Thyroid gland (tissue), 4 donors: ENCODE results near the gene CPLANE2. TPM values are rescaled to one million over a fixed set of nuclear protein-coding genes. Genes with fewer than 3 reads are reported as not detected.

Source experiments
- DNase-seq, 2 donors: peaks; one replicate each; pipeline ENCODE4 v3.0.0-alpha.2; 2019
- H3K27ac ChIP-seq, 3 donors: fragments of 200-600 bp; sonication (generic); 1 replicate in 2 of 3; 2 replicates in 1 of 3; pipeline ENCODE4 v1.5.1; 2016 to 2019; ENCODE audit warnings: mild to moderate bottlenecking in 1 of 3, moderate library complexity in 1 of 3
- H3K27me3 ChIP-seq: fragments of 200-600 bp; sonication (generic); one replicate; pipeline ENCODE4 v1.5.1; 2019
- H3K36me3 ChIP-seq, 2 donors: fragments of 200-600 bp; sonication (generic); one replicate each; pipeline ENCODE4 v1.5.1; 2016 to 2019
- H3K4me1 ChIP-seq, 2 donors: fragments of 200-600 bp; sonication (generic); one replicate each; pipeline ENCODE4 v1.5.1; 2017 to 2019
- H3K4me3 ChIP-seq, 3 donors: fragments of 200-600 bp; sonication (generic); replicated peaks in 1 of 3; 1 replicate in 2 of 3; 2 replicates in 1 of 3; pipeline ENCODE4 v1.5.1; 2016; ENCODE audit warnings: mild to moderate bottlenecking in 1 of 3
- H3K9me3 ChIP-seq: fragments of 200-600 bp; sonication (generic); one replicate; pipeline ENCODE4 v1.5.1; 2017
- POLR2A ChIP-seq, 2 donors: fragments of 450-650 bp; IDR thresholded peaks; one replicate each; pipeline ENCODE4 v1.6.1; 2017; ENCODE audit warnings: antibody characterized with exemption in 2 of 2, mild to moderate bottlenecking in 2 of 2, moderate library complexity in 1 of 2
- WGBS, 2 donors: methylation state at CpG; one replicate each; pipeline ENCODE4 v1.1.5; 2017; 5-methylcytosine and 5-hydroxymethylcytosine counted together
- intact Hi-C: fragments of 100-400 bp; cut with DNase I; formaldehyde crosslinking; loops from one replicate; pipeline ENCODE4 v1.15.1; 2023
- total RNA-seq, 4 donors: library from RNA; depleted of rRNA; stranded (reverse); fragments of >200 nt; gene quantifications; one replicate each; pipeline ENCODE4 v1.2.3, GENCODE V29; 2016
- TF ChIP-seq, protein P1 (sequence below), 6 experiments: fragments of 200-600 bp in 3 of 6; fragments of 450-650 bp in 3 of 6; sonication (generic) in 3 of 6; IDR thresholded peaks; one replicate each; pipeline ENCODE4 v1.5.1; 2016 to 2019; ENCODE audit warnings: antibody characterized with exemption in 6 of 6, mild to moderate bottlenecking in 2 of 6, inconsistent platforms in 1 of 6, moderate library complexity in 1 of 6

The CPLANE2 gene
- total RNA-seq, 4 donors from 2014 or later, result 4.3 to 21.8 (median 15.3) TPM

DNA sequence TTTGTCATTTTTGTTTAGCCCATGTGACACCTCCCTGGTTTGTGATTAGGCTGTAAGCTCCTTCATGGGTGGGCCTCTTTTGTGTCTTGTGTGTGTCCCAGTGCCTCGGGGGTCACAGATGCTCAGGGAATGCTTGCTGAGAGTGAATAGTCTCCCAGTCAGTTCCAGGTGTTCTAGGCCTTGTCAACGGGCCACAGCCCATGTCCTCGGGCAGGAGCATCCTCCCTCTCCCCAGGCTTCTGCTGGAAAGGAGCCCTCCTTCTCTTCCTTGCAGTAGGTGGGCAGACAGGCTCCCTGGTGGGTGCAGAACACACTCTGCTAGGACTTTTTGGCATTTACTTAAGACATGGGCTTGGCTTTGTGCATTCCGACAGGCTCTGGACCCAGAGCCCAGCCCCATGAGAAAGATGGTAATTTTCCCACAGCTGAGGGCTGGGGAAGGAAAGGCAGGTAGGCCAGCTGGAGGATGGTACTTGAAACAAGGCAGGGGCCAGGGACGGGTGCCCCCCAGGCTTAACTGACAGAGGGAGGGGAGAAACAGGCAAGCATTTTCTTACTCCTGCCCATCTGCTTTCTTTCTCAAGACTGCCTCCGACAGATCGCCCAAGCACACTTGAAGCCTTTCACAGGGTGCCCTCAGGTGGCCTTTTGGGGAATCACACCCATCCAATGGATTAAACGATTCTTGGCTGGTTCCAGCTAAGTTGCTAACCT lies 7.1 kb upstream of the CPLANE2 start:
- no peaks in the 10 kb centered on the region for H3K27me3 ChIP-seq
- intact Hi-C loops, result loop anchor here (5.0 to 10.0 kb wide), 2 partner anchors 111 to 162 kb away; partner anchors contain the start of gene FBXO42
- DNase-seq, result peak; percentile 83 to 87
- 20 to 35% methylated on average over 5 to 8 of the region's 8 CpGs for WGBS, 2 donors
- no peaks in the 10 kb centered on the region for H3K9me3 ChIP-seq
- peaks cover 3 to 4% of the 10 kb centered on the region in 2 donors for H3K36me3 ChIP-seq
- TF ChIP-seq, protein P1, sequence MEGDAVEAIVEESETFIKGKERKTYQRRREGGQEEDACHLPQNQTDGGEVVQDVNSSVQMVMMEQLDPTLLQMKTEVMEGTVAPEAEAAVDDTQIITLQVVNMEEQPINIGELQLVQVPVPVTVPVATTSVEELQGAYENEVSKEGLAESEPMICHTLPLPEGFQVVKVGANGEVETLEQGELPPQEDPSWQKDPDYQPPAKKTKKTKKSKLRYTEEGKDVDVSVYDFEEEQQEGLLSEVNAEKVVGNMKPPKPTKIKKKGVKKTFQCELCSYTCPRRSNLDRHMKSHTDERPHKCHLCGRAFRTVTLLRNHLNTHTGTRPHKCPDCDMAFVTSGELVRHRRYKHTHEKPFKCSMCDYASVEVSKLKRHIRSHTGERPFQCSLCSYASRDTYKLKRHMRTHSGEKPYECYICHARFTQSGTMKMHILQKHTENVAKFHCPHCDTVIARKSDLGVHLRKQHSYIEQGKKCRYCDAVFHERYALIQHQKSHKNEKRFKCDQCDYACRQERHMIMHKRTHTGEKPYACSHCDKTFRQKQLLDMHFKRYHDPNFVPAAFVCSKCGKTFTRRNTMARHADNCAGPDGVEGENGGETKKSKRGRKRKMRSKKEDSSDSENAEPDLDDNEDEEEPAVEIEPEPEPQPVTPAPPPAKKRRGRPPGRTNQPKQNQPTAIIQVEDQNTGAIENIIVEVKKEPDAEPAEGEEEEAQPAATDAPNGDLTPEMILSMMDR (IDR thresholded peaks at IDR 0.05), result peak; percentile 56 to 93 (median 86)
- TF ChIP-seq POLR2A (IDR thresholded peaks at IDR 0.05), result no peak
- no peak overlapping the region for H3K4me3 ChIP-seq
- H3K27ac ChIP-seq, result peak overlapping the region in 1 of 3 donors; percentile 45
- H3K4me1 ChIP-seq, result peaks cover 15 to 26% of the 10 kb centered on the region in 2 donors

DNA sequence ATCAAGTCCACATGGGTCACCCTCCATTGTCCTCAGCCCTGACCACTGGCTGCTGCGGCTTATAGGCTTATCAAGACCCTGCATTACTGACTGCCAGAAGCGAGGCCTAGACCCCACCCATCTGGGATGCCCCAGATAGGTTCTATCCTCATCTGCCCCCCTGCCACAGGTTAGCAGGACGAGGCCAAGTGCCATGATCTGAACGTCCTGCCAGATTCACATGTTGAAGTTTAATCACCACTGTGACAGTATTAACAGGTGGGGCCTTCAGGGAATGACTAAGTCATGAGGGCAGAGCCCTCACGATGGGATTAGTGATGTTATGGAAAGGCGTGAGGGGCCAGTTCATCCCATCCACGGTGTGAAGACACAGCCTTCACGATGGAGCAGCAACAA lies 6.2 kb upstream of the CPLANE2 start:
- intact Hi-C loops, result loop anchor here (5.0 to 10.0 kb wide), 2 partner anchors 112 to 161 kb away; partner anchors contain the start of gene FBXO42
- H3K27ac ChIP-seq, result no peak overlapping the region
- TF ChIP-seq, protein P1 (IDR thresholded peaks at IDR 0.05), result no peak
- TF ChIP-seq POLR2A (IDR thresholded peaks at IDR 0.05), result no peak
- WGBS, 2 donors, result 79 to 82% methylated on average over 8 of the region's 8 CpGs
- H3K9me3 ChIP-seq, result no peaks in the 10 kb centered on the region
- DNase-seq, result no peak
- H3K4me1 ChIP-seq, result peaks cover 8 to 17% of the 10 kb centered on the region in 2 donors
- H3K27me3 ChIP-seq, result no peaks in the 10 kb centered on the region
- H3K4me3 ChIP-seq, result no peak overlapping the region
- peaks cover 3 to 4% of the 10 kb centered on the region in 2 donors for H3K36me3 ChIP-seq

DNA sequence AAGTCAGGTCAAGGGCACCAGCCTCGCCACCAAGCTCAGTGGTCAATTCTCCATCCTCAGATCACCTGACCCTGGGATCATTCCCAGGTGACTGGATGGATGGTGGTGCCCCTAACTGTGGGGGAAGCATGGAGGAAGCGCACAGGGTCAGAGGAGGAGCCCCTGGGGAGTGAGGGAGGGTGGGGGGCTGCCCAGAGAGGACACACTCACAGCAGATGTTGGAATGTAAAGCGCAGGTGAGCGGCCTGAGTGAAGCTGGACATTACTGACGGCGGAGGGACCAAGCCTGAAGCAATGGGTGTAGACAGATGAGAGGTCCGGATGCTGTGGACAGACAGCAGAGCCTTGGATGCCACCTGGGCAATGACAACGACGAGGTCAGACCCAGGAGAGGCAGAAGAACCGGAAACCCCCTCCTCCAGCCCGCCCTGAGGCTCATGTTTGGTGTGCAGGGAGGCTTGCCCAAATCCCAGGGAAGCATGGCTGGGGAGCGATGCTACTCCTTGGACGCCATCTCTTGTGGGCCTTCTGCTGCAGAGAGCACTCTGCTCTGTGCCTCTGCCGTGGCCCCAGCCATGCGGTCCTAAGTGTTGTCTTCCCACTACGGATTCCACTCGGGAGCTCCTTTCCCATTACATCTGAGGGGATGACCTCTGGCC lies 5.7 kb upstream of the CPLANE2 start:
- H3K9me3 ChIP-seq, result no peaks in the 10 kb centered on the region
- no peak overlapping the region for H3K27ac ChIP-seq
- DNase-seq, result no peak
- TF ChIP-seq, protein P1 (IDR thresholded peaks at IDR 0.05), result no peak
- TF ChIP-seq POLR2A (IDR thresholded peaks at IDR 0.05), result no peak
- H3K4me3 ChIP-seq, result no peak overlapping the region
- H3K4me1 ChIP-seq, result peaks cover 3 to 14% of the 10 kb centered on the region in 2 donors
- no peaks in the 10 kb centered on the region for H3K27me3 ChIP-seq
- peaks cover 3 to 4% of the 10 kb centered on the region in 2 donors for H3K36me3 ChIP-seq
- intact Hi-C loops, result loop anchor here (5.0 to 10.0 kb wide), 2 partner anchors 112 to 160 kb away; partner anchors contain the start of gene FBXO42
- WGBS, 2 donors, result 83 to 85% methylated on average over 17 of the region's 17 CpGs

DNA sequence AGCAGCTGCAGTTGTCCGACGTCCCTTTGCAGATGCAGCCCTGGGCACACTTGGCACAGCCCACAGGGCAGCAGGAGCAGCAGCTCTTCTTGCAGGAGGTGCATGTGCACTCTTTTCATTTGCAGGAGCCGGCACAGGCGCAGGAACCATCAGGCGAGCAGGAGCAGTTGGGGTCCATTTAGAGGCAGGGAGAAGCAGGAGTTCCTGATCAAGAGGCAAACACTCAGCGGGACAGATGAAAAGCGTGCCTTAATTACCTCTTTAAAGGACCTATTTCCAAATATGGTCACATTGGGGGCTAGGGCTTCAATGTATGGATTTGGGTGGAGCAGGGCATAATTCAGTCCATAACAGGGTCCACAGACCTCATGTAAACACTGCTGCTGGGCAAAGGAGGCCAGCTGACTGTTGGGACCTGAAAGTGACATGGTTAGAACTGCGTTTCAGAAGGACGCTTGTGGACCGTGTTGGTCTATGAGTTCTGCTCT lies 4.3 kb upstream of the CPLANE2 start:
- intact Hi-C loops, result loop anchor here (5.0 to 10.0 kb wide), 2 partner anchors 114 to 159 kb away; partner anchors contain the start of gene FBXO42
- TF ChIP-seq POLR2A (IDR thresholded peaks at IDR 0.05), result no peak
- TF ChIP-seq, protein P1 (IDR thresholded peaks at IDR 0.05), result no peak
- H3K27ac ChIP-seq, result no peak overlapping the region
- H3K36me3 ChIP-seq, result no peaks in the 10 kb centered on the region
- H3K4me3 ChIP-seq, result no peak overlapping the region
- peaks cover 2 to 17% of the 10 kb centered on the region in 2 donors for H3K4me1 ChIP-seq
- WGBS, 2 donors, result 72 to 79% methylated on average over 10 of the region's 10 CpGs
- no peak for DNase-seq
- no peaks in the 10 kb centered on the region for H3K9me3 ChIP-seq
- no peaks in the 10 kb centered on the region for H3K27me3 ChIP-seq
